Mesenchymal stem cell (in vitro differentiated cells and primary cell): ENCODE measurements around the gene TMEM233.
A peak's percentile ranks its signal among the peaks of the same experiment; 100 is the strongest.

Experiments
- DNase-seq: peaks from one replicate; pipeline ENCODE4 v3.0.0-alpha.2; 2013
- H2AFZ ChIP-seq: one replicate; pipeline ENCODE4 v1.6.1; 2013; ENCODE audit warnings: low read depth, mild to moderate bottlenecking, control low read depth, inconsistent platforms, low read length, moderate library complexity
- H2AK5ac ChIP-seq: 2 replicates; pipeline ENCODE4 v1.6.1; 2013; ENCODE audit warnings: low read length, moderate library complexity, mild to moderate bottlenecking, inconsistent platforms; ENCODE audit not compliant: severe bottlenecking
- H2BK120ac ChIP-seq: one replicate; pipeline ENCODE4 v1.6.1; 2013; ENCODE audit warnings: low read depth, mild to moderate bottlenecking, inconsistent platforms, low read length, moderate library complexity
- H2BK12ac ChIP-seq, 2 experiments: one replicate each; pipeline ENCODE4 v1.6.1; 2013; ENCODE audit warnings: inconsistent platforms in 2 of 2, low read length in 2 of 2, mild to moderate bottlenecking in 2 of 2, moderate library complexity in 2 of 2, control low read depth in 1 of 2
- H2BK15ac ChIP-seq: one replicate; pipeline ENCODE4 v1.6.1; 2013; ENCODE audit warnings: mild to moderate bottlenecking, low read depth, inconsistent platforms; ENCODE audit not compliant: poor library complexity, severe bottlenecking
- H2BK5ac ChIP-seq: 2 replicates; pipeline ENCODE4 v1.6.1; 2013; ENCODE audit warnings: low read depth, mild to moderate bottlenecking, low read length, control low read depth, inconsistent platforms; ENCODE audit not compliant: poor library complexity, severe bottlenecking
- H3K14ac ChIP-seq, 2 experiments: one replicate each; pipeline ENCODE4 v1.6.1; 2013; ENCODE audit warnings: inconsistent platforms in 2 of 2, low read length in 2 of 2, control low read depth in 1 of 2, mild to moderate bottlenecking in 1 of 2, moderate library complexity in 1 of 2
- H3K18ac ChIP-seq, 2 experiments: one replicate each; pipeline ENCODE4 v1.6.1; 2013; ENCODE audit warnings: inconsistent platforms in 2 of 2, low read length in 2 of 2, control low read depth in 1 of 2, low read depth in 1 of 2, mild to moderate bottlenecking in 1 of 2
- H3K23ac ChIP-seq, 2 experiments: one replicate each; pipeline ENCODE4 v1.6.1; 2013; ENCODE audit warnings: inconsistent platforms in 2 of 2, low read length in 2 of 2, mild to moderate bottlenecking in 2 of 2, moderate library complexity in 2 of 2, control low read depth in 1 of 2
- H3K27ac ChIP-seq: 2 replicates; pipeline ENCODE4 v1.5.1; 2013; ENCODE audit warnings: mild to moderate bottlenecking, moderate library complexity, low read length, control low read depth, inconsistent platforms; ENCODE audit not compliant: poor library complexity, severe bottlenecking
- H3K27me3 ChIP-seq, 2 experiments: 2 replicates each; pipeline versions ENCODE4 v1.6.1 to v1.7.0; 2013; ENCODE audit warnings: low read length in 2 of 2, mild to moderate bottlenecking in 2 of 2, moderate library complexity in 2 of 2, control low read depth in 1 of 2, inconsistent platforms in 1 of 2; ENCODE audit not compliant: control insufficient read depth in 1 of 2, insufficient read depth in 1 of 2
- H3K36me3 ChIP-seq, 2 experiments: 2 replicates each; pipeline versions ENCODE4 v1.6.1 to v1.7.0; 2013; ENCODE audit warnings: low read length in 2 of 2, control low read depth in 1 of 2, inconsistent platforms in 1 of 2, low read depth in 1 of 2, mild to moderate bottlenecking in 1 of 2; ENCODE audit not compliant: insufficient read depth in 2 of 2, control insufficient read depth in 1 of 2
- H3K4ac ChIP-seq, 2 experiments: one replicate each; pipeline ENCODE4 v1.6.1; 2013; ENCODE audit warnings: inconsistent platforms in 2 of 2, low read length in 2 of 2, mild to moderate bottlenecking in 2 of 2, moderate library complexity in 2 of 2, control low read depth in 1 of 2, low read depth in 1 of 2
- H3K4me1 ChIP-seq: 2 replicates; pipeline ENCODE4 v1.6.1; 2013; ENCODE audit warnings: low read depth, low read length, control low read depth; ENCODE audit not compliant: control insufficient read depth, insufficient read depth
- H3K4me2 ChIP-seq: 2 replicates; pipeline ENCODE4 v1.6.1; 2013; ENCODE audit warnings: low read length, mild to moderate bottlenecking, inconsistent platforms; ENCODE audit not compliant: poor library complexity, severe bottlenecking
- H3K4me3 ChIP-seq, 2 experiments: 2 replicates each; pipeline versions ENCODE4 v1.5.1 to v1.7.0; 2013; ENCODE audit warnings: low read length in 2 of 2, mild to moderate bottlenecking in 2 of 2, control low read depth in 1 of 2, low read depth in 1 of 2; ENCODE audit not compliant: insufficient read depth in 1 of 2
- H3K79me1 ChIP-seq: replicated peaks from 2 replicates; pipeline ENCODE4 v1.6.1; 2013; ENCODE audit warnings: mild to moderate bottlenecking, control low read depth, low read length, inconsistent platforms; ENCODE audit not compliant: poor library complexity, severe bottlenecking
- H3K9ac ChIP-seq: 2 replicates; pipeline ENCODE4 v1.7.0; 2013; ENCODE audit warnings: mild to moderate bottlenecking, low read length, moderate library complexity
- H3K9me3 ChIP-seq: 2 replicates; pipeline ENCODE4 v1.7.0; 2013; ENCODE audit warnings: mild to moderate bottlenecking, low read length; ENCODE audit not compliant: control insufficient read depth
- H4K8ac ChIP-seq: one replicate; pipeline ENCODE4 v1.6.1; 2013; ENCODE audit warnings: inconsistent platforms, mild to moderate bottlenecking, low read length, moderate library complexity
- H4K91ac ChIP-seq: one replicate; pipeline ENCODE4 v1.6.1; 2013; ENCODE audit warnings: mild to moderate bottlenecking, low read length, inconsistent platforms
- WGBS: methylation state at CpG from one replicate; pipeline ENCODE4 v1.1.7; 2013; ENCODE audit warnings: mixed read lengths; 5-methylcytosine and 5-hydroxymethylcytosine counted together

TMEM233 gene

GRCh38 chr12:119594772-119595445, 1.3 kb downstream of the TMEM233 start:
- 2% methylated on average over 49 of the region's 49 CpGs for WGBS
- H3K4me2 ChIP-seq = peak overlapping the region; percentile 46

DNA sequence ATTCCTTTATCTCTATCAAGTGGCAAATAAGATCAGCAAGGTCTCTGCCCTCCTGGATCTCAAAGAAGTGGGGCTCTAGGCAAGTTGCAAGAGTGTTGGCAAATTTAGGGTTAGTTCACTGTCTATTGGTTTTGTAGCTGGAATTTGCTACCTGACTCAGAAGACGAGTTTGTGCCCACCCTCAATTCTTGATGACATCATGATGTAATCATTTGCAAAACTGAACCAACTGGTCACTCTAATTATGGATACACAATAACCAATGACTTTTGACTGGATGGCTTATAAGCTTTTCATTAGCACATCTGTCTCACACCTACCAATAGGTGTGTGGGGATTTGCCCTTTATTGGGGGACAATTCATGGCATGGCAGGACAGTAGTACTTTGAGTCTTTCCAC, 4.6 kb downstream of the TMEM233 start:
- no peaks in the 10 kb centered on the region for H3K79me1 ChIP-seq
- H2AK5ac ChIP-seq = no peak overlapping the region
- no peak overlapping the region for H2BK120ac ChIP-seq
- no peaks in the 10 kb centered on the region for H3K9me3 ChIP-seq
- 0% methylated on average over 1 of the region's 1 CpG for WGBS
- no peak overlapping the region for H2BK5ac ChIP-seq
- no peak overlapping the region for H3K14ac ChIP-seq
- DNase-seq = no peak
- H3K27ac ChIP-seq = no peak overlapping the region
- H3K9ac ChIP-seq = no peak overlapping the region
- no peaks in the 10 kb centered on the region for H3K36me3 ChIP-seq
- no peak overlapping the region for H3K23ac ChIP-seq
- H3K4me1 ChIP-seq = peaks cover 7% of the 10 kb centered on the region
- no peak overlapping the region for H3K4me2 ChIP-seq
- no peak overlapping the region for H3K4me3 ChIP-seq
- no peak overlapping the region for H3K4ac ChIP-seq
- H2AFZ ChIP-seq = no peak overlapping the region
- peaks cover 20 to 31% of the 10 kb centered on the region in 2 experiments for H3K27me3 ChIP-seq
- H2BK15ac ChIP-seq = no peak overlapping the region
- no peak overlapping the region for H2BK12ac ChIP-seq
- no peak overlapping the region for H3K18ac ChIP-seq
- no peak overlapping the region for H4K8ac ChIP-seq
- H4K91ac ChIP-seq = no peak overlapping the region

More at GRCh38 chr12:119594772-119595445, 1.3 kb downstream of the TMEM233 start:
- peak overlapping the region; percentile 76 for H3K9ac ChIP-seq
- no peak overlapping the region for H2BK15ac ChIP-seq
- peaks cover 21 to 38% of the 10 kb centered on the region in 2 experiments for H3K27me3 ChIP-seq
- H3K4me1 ChIP-seq = peaks cover 7% of the 10 kb centered on the region
- H3K18ac ChIP-seq = no peak overlapping the region
- H2BK120ac ChIP-seq = no peak overlapping the region
- H3K14ac ChIP-seq = no peak overlapping the region
- no peaks in the 10 kb centered on the region for H3K36me3 ChIP-seq
- no peaks in the 10 kb centered on the region for H3K79me1 ChIP-seq
- H3K4ac ChIP-seq = no peak overlapping the region
- no peak overlapping the region for H2BK5ac ChIP-seq
- no peak overlapping the region for H2AK5ac ChIP-seq
- DNase-seq = no peak
- no peak overlapping the region for H4K91ac ChIP-seq
- no peaks in the 10 kb centered on the region for H3K9me3 ChIP-seq
- H2BK12ac ChIP-seq = no peak overlapping the region
- H4K8ac ChIP-seq = no peak overlapping the region
- peak overlapping the region in 1 of 2 experiments; percentile 70 for H3K4me3 ChIP-seq
- H3K27ac ChIP-seq = no peak overlapping the region
- H3K23ac ChIP-seq = no peak overlapping the region
- peak overlapping the region; percentile 56 for H2AFZ ChIP-seq

DNA sequence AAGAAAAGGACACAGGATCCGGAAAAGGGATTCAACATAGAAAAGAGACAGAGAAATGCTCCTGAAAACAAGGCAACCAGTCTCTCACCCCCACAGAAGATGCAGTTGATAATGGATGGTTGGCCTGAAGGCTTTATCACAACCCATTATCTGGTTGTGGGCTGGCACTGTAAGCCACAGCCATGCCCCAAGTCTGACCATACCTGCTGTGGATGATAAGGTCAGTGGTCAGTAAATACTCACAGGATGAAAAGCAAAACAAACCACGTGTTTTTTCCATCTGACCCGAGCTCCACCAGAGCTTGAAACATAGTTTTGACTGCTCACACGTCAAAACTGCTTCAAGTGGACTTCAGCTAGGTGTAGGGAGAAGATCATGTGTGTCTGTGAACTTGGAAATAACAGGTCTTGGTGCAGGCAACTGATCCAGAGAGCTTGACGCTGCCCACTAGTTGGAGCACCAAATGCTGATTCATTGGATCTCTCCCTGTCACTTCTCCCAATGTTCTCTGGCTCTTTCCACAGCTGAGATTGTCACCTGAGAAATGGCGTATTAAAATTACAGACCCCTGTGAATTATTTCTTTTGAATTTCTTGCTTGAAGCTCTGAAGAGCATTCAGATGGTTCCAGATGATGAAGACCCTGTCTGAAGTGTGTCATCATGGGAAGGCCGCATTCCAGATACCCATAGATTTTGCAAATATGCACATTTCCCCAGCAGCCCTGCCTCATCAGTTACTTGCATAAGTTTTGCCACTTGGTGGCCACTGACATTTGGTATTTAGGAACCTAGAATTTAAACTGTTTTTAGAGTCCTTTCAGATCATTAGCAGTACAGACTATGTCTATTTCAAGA, 8.5 kb downstream of the TMEM233 start:
- Histone ChIP-seq H3K36me3 (no peaks in the 10 kb centered on the region), H3K27ac (no peak overlapping the region), H4K8ac (no peak overlapping the region), H3K18ac (no peak overlapping the region), H2BK5ac (no peak overlapping the region), H3K14ac (no peak overlapping the region), H2BK12ac (no peak overlapping the region), H2BK120ac (no peak overlapping the region), H2AK5ac (no peak overlapping the region), H3K27me3 (no peaks in the 10 kb centered on the region), H3K4ac (no peak overlapping the region), H3K4me1 (no peaks in the 10 kb centered on the region), H3K79me1 (no peaks in the 10 kb centered on the region), H3K23ac (no peak overlapping the region), H4K91ac (no peak overlapping the region), H3K9me3 (no peaks in the 10 kb centered on the region), H3K4me2 (no peak overlapping the region), H2BK15ac (no peak overlapping the region), H3K9ac (no peak overlapping the region), H2AFZ (no peak overlapping the region), H3K4me3 (no peak overlapping the region)
- WGBS = 49% methylated on average over 6 of the region's 7 CpGs
- no peak for DNase-seq

DNA sequence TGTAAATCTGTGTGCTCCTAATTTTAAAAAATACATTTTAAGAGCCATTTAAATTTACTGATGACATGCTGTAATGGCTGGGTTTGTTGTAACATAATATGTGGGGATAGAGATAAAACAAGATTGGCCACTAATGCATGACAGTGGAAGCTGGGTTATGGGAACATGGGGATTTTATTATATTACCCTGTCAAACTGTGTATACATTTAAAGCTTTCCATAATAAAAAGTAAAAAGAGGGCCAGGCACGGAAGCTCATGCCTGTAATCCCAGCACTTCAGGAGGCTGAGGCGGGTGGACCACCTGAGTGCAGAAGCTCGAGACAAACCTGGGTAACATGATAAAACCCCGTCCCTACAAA, 9.1 kb downstream of the TMEM233 start:
- Histone ChIP-seq H2AFZ (no peak overlapping the region), H4K91ac (no peak overlapping the region), H2BK120ac (no peak overlapping the region), H3K79me1 (no peaks in the 10 kb centered on the region), H3K36me3 (no peaks in the 10 kb centered on the region), H3K23ac (no peak overlapping the region), H3K9me3 (no peaks in the 10 kb centered on the region), H2BK5ac (no peak overlapping the region), H2AK5ac (no peak overlapping the region), H2BK12ac (no peak overlapping the region), H3K27ac (no peak overlapping the region), H3K4me2 (no peak overlapping the region), H3K4me1 (no peaks in the 10 kb centered on the region), H4K8ac (no peak overlapping the region), H3K14ac (no peak overlapping the region), H3K4me3 (no peak overlapping the region), H3K27me3 (no peaks in the 10 kb centered on the region), H3K4ac (no peak overlapping the region), H3K18ac (no peak overlapping the region), H3K9ac (no peak overlapping the region), H2BK15ac (no peak overlapping the region)
- WGBS = 58% methylated on average over 4 of the region's 4 CpGs
- no peak for DNase-seq
